Measurements from ENCODE around the gene ABLIM3.

GRCh38 chr5:149161026-149161687 lies 19.9 kb downstream of the ABLIM3 start:
- no peak for TF ChIP-seq CTCF (conservative IDR thresholded peaks at IDR 0.05)
- no peak for TF ChIP-seq EZH2 (IDR thresholded peaks at IDR 0.05; ENCODE audit: low read depth)
